Right atrium auricular region (tissue), 2 donors: ENCODE data around the gene CPLX3. TPM values are rescaled to one million over a fixed set of nuclear protein-coding genes. Genes with fewer than 3 reads are reported as not detected.

Experiments
- DNase-seq: peaks from one replicate; pipeline ENCODE4 v3.0.0-alpha.2; 2019; ENCODE audit warnings: low spot score
- H3K27ac ChIP-seq, 2 donors: fragments of 200-600 bp; sonication (generic); 1 replicate in 1 of 2; 2 replicates in 1 of 2; pipeline ENCODE4 v1.5.1; 2016 to 2019
- H3K27me3 ChIP-seq, 2 donors: fragments of 200-600 bp; sonication (generic); one replicate each; pipeline versions ENCODE4 v1.5.1 to v1.6.0; 2017 to 2019
- H3K36me3 ChIP-seq: fragments of 200-600 bp; sonication (generic); one replicate; pipeline ENCODE4 v1.5.1; 2016
- H3K4me1 ChIP-seq, 2 donors: fragments of 200-600 bp; sonication (generic); one replicate each; pipeline versions ENCODE4 v1.5.1 to v1.6.0; 2017 to 2019
- H3K4me3 ChIP-seq, 2 donors: fragments of 200-600 bp; sonication (generic); 1 replicate in 1 of 2; 2 replicates in 1 of 2; pipeline ENCODE4 v1.5.1; 2017 to 2019; ENCODE audit warnings: mild to moderate bottlenecking in 1 of 2, moderate library complexity in 1 of 2
- H3K9me3 ChIP-seq, 2 donors: fragments of 200-600 bp; sonication (generic); one replicate each; pipeline ENCODE4 v1.5.1; 2019
- CTCF ChIP-seq, 2 donors: fragments of 200-600 bp; sonication (generic); IDR thresholded peaks; one replicate each; pipeline ENCODE4 v1.5.1; 2019; ENCODE audit warnings: antibody characterized with exemption in 2 of 2
- total RNA-seq, 2 donors: library from RNA; depleted of rRNA; stranded (reverse); fragments of >200 nt; gene quantifications; one replicate each; pipeline ENCODE4 v1.1.0, GENCODE V29; 2016

The CPLX3 gene
- total RNA-seq, 2 donors from 2014 or later, result 1.1 to 10.8 TPM

- no peak for TF ChIP-seq CTCF (IDR thresholded peaks at IDR 0.05)
Observed at GRCh38 chr15:74851960-74852359, 25.5 kb downstream of the CPLX3 start.

GRCh38 chr15:74854453-74855022, 28.1 kb downstream of the CPLX3 start:
- Histone ChIP-seq H3K27ac (no peak overlapping the region), H3K4me1 (peaks cover 3 to 41% of the 10 kb centered on the region in 2 donors), H3K27me3 (no peaks in the 10 kb centered on the region), H3K4me3 (no peak overlapping the region), H3K9me3 (no peaks in the 10 kb centered on the region), H3K36me3 (peaks cover 50% of the 10 kb centered on the region)
- no peak for DNase-seq
- no peak for TF ChIP-seq CTCF (IDR thresholded peaks at IDR 0.05)

More at GRCh38 chr15:74851960-74852359, 25.5 kb downstream of the CPLX3 start:
- no peak overlapping the region for H3K27ac ChIP-seq
- DNase-seq, result no peak
- H3K4me1 ChIP-seq, result peaks cover 3 to 19% of the 10 kb centered on the region in 2 donors
- no peaks in the 10 kb centered on the region for H3K27me3 ChIP-seq
- H3K9me3 ChIP-seq, result no peaks in the 10 kb centered on the region
- peaks cover 68% of the 10 kb centered on the region for H3K36me3 ChIP-seq
- no peak overlapping the region for H3K4me3 ChIP-seq

- peak overlapping the region in 1 of 2 donors; percentile 25 for H3K27ac ChIP-seq
- H3K4me1 ChIP-seq, result peaks cover 3 to 49% of the 10 kb centered on the region in 2 donors
- DNase-seq, result no peak
- no peaks in the 10 kb centered on the region for H3K27me3 ChIP-seq
- H3K4me3 ChIP-seq, result no peak overlapping the region
- H3K36me3 ChIP-seq, result peaks cover 36% of the 10 kb centered on the region
- H3K9me3 ChIP-seq, result no peaks in the 10 kb centered on the region
- TF ChIP-seq CTCF (IDR thresholded peaks at IDR 0.05), result no peak
Observed at GRCh38 chr15:74855857-74856256, 29.4 kb downstream of the CPLX3 start.

GRCh38 chr15:74856537-74856936, 30.1 kb downstream of the CPLX3 start:
- DNase-seq, result no peak

GRCh38 chr15:74857082-74857655, 30.7 kb downstream of the CPLX3 start:
- H3K27ac ChIP-seq, result peak overlapping the region; percentile 14 to 25
- H3K27me3 ChIP-seq, result no peaks in the 10 kb centered on the region
- H3K4me1 ChIP-seq, result peaks cover 3 to 49% of the 10 kb centered on the region in 2 donors
- TF ChIP-seq CTCF (IDR thresholded peaks at IDR 0.05), result no peak
- DNase-seq, result no peak
- H3K4me3 ChIP-seq, result no peak overlapping the region
- H3K9me3 ChIP-seq, result no peaks in the 10 kb centered on the region
- peaks cover 23% of the 10 kb centered on the region for H3K36me3 ChIP-seq

More at GRCh38 chr15:74856537-74856936, 30.1 kb downstream of the CPLX3 start:
- no peaks in the 10 kb centered on the region for H3K9me3 ChIP-seq
- H3K4me1 ChIP-seq, result peaks cover 3 to 49% of the 10 kb centered on the region in 2 donors
- H3K36me3 ChIP-seq, result peaks cover 30% of the 10 kb centered on the region
- no peak overlapping the region for H3K4me3 ChIP-seq
- TF ChIP-seq CTCF (IDR thresholded peaks at IDR 0.05), result no peak
- H3K27ac ChIP-seq, result peak overlapping the region; percentile 14 to 25
- H3K27me3 ChIP-seq, result no peaks in the 10 kb centered on the region
